IMR-90 (cell line): Measurements from ENCODE around the gene GPI. TPM values are rescaled to one million over a fixed set of nuclear protein-coding genes. Genes with fewer than 3 reads are reported as not detected.

ENCODE experiments used
- ATAC-seq: fragments of 200-7000 bp; cut with Tn5 transposase; 2 replicates; pipeline ENCODE4 v1.9.1; 2020; ENCODE audit warnings: low read depth, mild to moderate bottlenecking, moderate library complexity
- BruUV-seq: library from RNA; stranded (reverse); fragments of 400-500 nt; replicated peaks from 2 replicates; lab custom pipeline; 2021; lab: Mats Ljungman, UMichigan
- CTCF ChIA-PET: fragments of 300-600 bp; formaldehyde crosslinking; extraction: SDS; loops from one replicate; lab custom pipeline; 2021; ENCODE audit warnings: antibody characterized with exemption; lab: Yijun Ruan, JAX
- POLR2A ChIA-PET: fragments of 300-600 bp; sonication (Branson Sonifier 250); formaldehyde crosslinking; loops from one replicate; lab custom pipeline; 2022; ENCODE audit warnings: antibody characterized with exemption; ENCODE audit not compliant: unreplicated experiment; lab: Charles Lee
- DNase-seq: peaks from one replicate; pipeline ENCODE4 v3.0.0; 2013
- H2AFZ ChIP-seq: replicated peaks from 2 replicates; pipeline ENCODE3; 2013; ENCODE audit warnings: low read length, mild to moderate bottlenecking; ENCODE audit not compliant: poor library complexity
- H2AK5ac ChIP-seq: 2 replicates; pipeline ENCODE4 v1.6.1; 2013; ENCODE audit warnings: low read depth, low read length, inconsistent platforms
- H2AK9ac ChIP-seq: replicated peaks from 2 replicates; pipeline ENCODE3; 2013; ENCODE audit warnings: mild to moderate bottlenecking, low read depth, low read length, moderate library complexity; ENCODE audit not compliant: poor library complexity
- H2BK120ac ChIP-seq: 2 replicates; pipeline ENCODE4 v1.6.1; 2013; ENCODE audit warnings: low read depth, low read length, inconsistent platforms
- H2BK15ac ChIP-seq: 3 replicates; pipeline ENCODE4 v1.6.1; 2013; ENCODE audit warnings: low read depth, low read length, inconsistent platforms
- H2BK20ac ChIP-seq: 2 replicates; pipeline ENCODE4 v1.6.1; 2013; ENCODE audit warnings: low read depth, mild to moderate bottlenecking, inconsistent platforms, low read length, moderate library complexity
- H2BK5ac ChIP-seq: 2 replicates; pipeline ENCODE4 v1.6.1; 2013; ENCODE audit warnings: mild to moderate bottlenecking, low read depth, low read length, inconsistent platforms; ENCODE audit not compliant: poor library complexity, severe bottlenecking
- H3K14ac ChIP-seq: replicated peaks from 2 replicates; pipeline ENCODE4 v1.6.1; 2013; ENCODE audit warnings: low read depth, low read length, inconsistent platforms
- H3K18ac ChIP-seq: 2 replicates; pipeline ENCODE4 v1.6.1; 2013; ENCODE audit warnings: low read depth, low read length, control low read depth
- H3K23ac ChIP-seq: 2 replicates; pipeline ENCODE4 v1.6.1; 2013; ENCODE audit warnings: low read depth, low read length, inconsistent platforms
- H3K27ac ChIP-seq: 2 replicates; pipeline ENCODE4 v1.5.1; 2013; ENCODE audit warnings: mild to moderate bottlenecking, control low read depth, low read length; ENCODE audit not compliant: insufficient read depth
- H3K27me3 ChIP-seq: 2 replicates; pipeline ENCODE4 v1.6.1; 2013; ENCODE audit warnings: low read length; ENCODE audit not compliant: control insufficient read depth, insufficient read depth
- H3K36me3 ChIP-seq: 2 replicates; pipeline ENCODE4 v1.6.1; 2013; ENCODE audit warnings: low read length, mixed read lengths; ENCODE audit not compliant: control insufficient read depth, insufficient read depth
- H3K4ac ChIP-seq: 2 replicates; pipeline ENCODE4 v1.6.1; 2013; ENCODE audit warnings: low read depth, low read length, inconsistent platforms
- H3K4me1 ChIP-seq: 2 replicates; pipeline ENCODE4 v1.6.1; 2013; ENCODE audit warnings: low read length, mixed read lengths; ENCODE audit not compliant: control insufficient read depth, insufficient read depth
- H3K4me2 ChIP-seq: 2 replicates; pipeline ENCODE4 v1.6.1; 2013; ENCODE audit warnings: low read depth, mild to moderate bottlenecking, control low read depth, low read length, moderate library complexity
- H3K4me3 ChIP-seq: 2 replicates; pipeline ENCODE4 v1.5.1; 2013; ENCODE audit warnings: low read depth, mild to moderate bottlenecking, control low read depth, low read length, moderate library complexity; ENCODE audit not compliant: insufficient read depth
- H3K56ac ChIP-seq: 2 replicates; pipeline ENCODE4 v1.6.1; 2013; ENCODE audit warnings: low read length, inconsistent platforms; ENCODE audit not compliant: insufficient read depth; ENCODE audit errors: extremely low read depth
- H3K79me1 ChIP-seq, 2 experiments: 2 replicates each; pipeline ENCODE4 v1.6.1; 2013; ENCODE audit warnings: low read length in 2 of 2, inconsistent platforms in 1 of 2, low read depth in 1 of 2
- H3K9ac ChIP-seq: 2 replicates; pipeline ENCODE4 v1.6.1; 2013; ENCODE audit warnings: low read depth, low read length, control low read depth
- H3K9me1 ChIP-seq: 2 replicates; pipeline ENCODE4 v1.6.1; 2013; ENCODE audit warnings: low read length, inconsistent platforms; ENCODE audit not compliant: insufficient read depth
- H3K9me3 ChIP-seq: 2 replicates; pipeline ENCODE4 v1.6.1; 2013; ENCODE audit warnings: low read length; ENCODE audit not compliant: control insufficient read depth, insufficient read depth
- H4K20me1 ChIP-seq: 2 replicates; pipeline ENCODE4 v1.6.1; 2013; ENCODE audit warnings: low read length, inconsistent platforms; ENCODE audit not compliant: insufficient read depth
- H4K5ac ChIP-seq: 2 replicates; pipeline ENCODE4 v1.6.1; 2013; ENCODE audit warnings: mild to moderate bottlenecking, low read depth, low read length, control low read depth
- H4K8ac ChIP-seq, 2 experiments: 2 replicates each; pipeline ENCODE4 v1.6.1; 2013; ENCODE audit warnings: low read depth in 2 of 2, low read length in 2 of 2, control low read depth in 1 of 2, inconsistent platforms in 1 of 2
- H4K91ac ChIP-seq: 2 replicates; pipeline ENCODE4 v1.6.1; 2013; ENCODE audit warnings: low read depth, low read length, inconsistent platforms; ENCODE audit not compliant: insufficient read depth
- BHLHE40 ChIP-seq: fragments of 150-350 bp; IDR thresholded peaks from 2 replicates; pipeline ENCODE4 v1.6.1; 2016; ENCODE audit warnings: mild to moderate bottlenecking, low read depth, low read length
- FOS ChIP-seq: fragments of 150-350 bp; IDR thresholded peaks from 2 replicates; pipeline ENCODE4 v1.6.1; 2016; ENCODE audit warnings: low read depth, low read length
- MAFK ChIP-seq: IDR thresholded peaks from 2 replicates; pipeline ENCODE4 v1.6.1; 2012; ENCODE audit warnings: low read depth, low read length, improper control_type of control experiment
- MXI1 ChIP-seq: IDR thresholded peaks from 2 replicates; pipeline ENCODE4 v1.6.1; 2012; ENCODE audit warnings: low read depth, mild to moderate bottlenecking, low read length, moderate library complexity, borderline replicate concordance
- NFE2L2 ChIP-seq: fragments of 150-350 bp; IDR thresholded peaks from 2 replicates; pipeline ENCODE4 v1.6.1; 2016; ENCODE audit warnings: low read depth, mild to moderate bottlenecking, low read length
- RAD21 ChIP-seq: IDR thresholded peaks from 2 replicates; pipeline ENCODE4 v1.6.1; 2012; ENCODE audit warnings: low read length, improper control_type of control experiment
- RFX5 ChIP-seq: IDR thresholded peaks from 2 replicates; pipeline ENCODE4 v1.8.0; 2012; ENCODE audit warnings: low read depth, mild to moderate bottlenecking, low read length, moderate library complexity
- WGBS, 2 experiments: methylation state at CpG; one replicate each; pipeline versions ENCODE4 v1.1.5 to v1.1.7; 2013; ENCODE audit warnings: missing lambda C conversion rate in 2 of 2; ENCODE audit not compliant: insufficient read length in 1 of 2; ENCODE audit errors: extremely low coverage in 2 of 2; 5-methylcytosine and 5-hydroxymethylcytosine counted together
- dilution Hi-C: fragments of 300-500 bp; cut with HindIII; formaldehyde crosslinking; loops from one replicate; pipeline ENCODE4 v1.14.3; 2018; ENCODE audit warnings: low sequenced_read_pairs; ENCODE audit not compliant: unreplicated experiment
- in situ Hi-C: fragments of 300-500 bp; cut with MboI; formaldehyde crosslinking; loops from 3 replicates; pipeline ENCODE4 v1.14.3; 2019; ENCODE audit warnings: low sequenced_read_pairs, inconsistent platforms, mixed read lengths
- intact Hi-C: fragments of 100-400 bp; cut with micrococcal nuclease; formaldehyde crosslinking; loops from 2 replicates; pipeline ENCODE4 v1.10.0; 2022
- polyA plus RNA-seq, 3 experiments: library from polyadenylated mRNA; depleted of rRNA; stranded (reverse); fragments of >200 nt; gene quantifications; 2 replicates each; pipeline ENCODE4 v1.2.3, GENCODE V29; 2012; ENCODE audit warnings: low replicate concordance in 1 of 3
- total RNA-seq: library from RNA; depleted of rRNA; stranded (reverse); fragments of >200 nt; gene quantifications from 2 replicates; pipeline ENCODE4 v1.2.3, GENCODE V29; 2012
- TF ChIP-seq, protein P1 (sequence below): conservative IDR thresholded peaks from 2 replicates; pipeline ENCODE4 v1.5.1; 2012; ENCODE audit warnings: mild to moderate bottlenecking, low read depth, low read length, improper control_type of control experiment
- TF ChIP-seq, protein P2 (sequence below): fragments of 150-350 bp; IDR thresholded peaks from 2 replicates; pipeline ENCODE4 v1.6.1; 2017; ENCODE audit warnings: mild to moderate bottlenecking, antibody characterized with exemption, low read length, low read depth

GPI gene
- total and polyA plus RNA-seq, 2 of the 4 experiments (the other 2 are of a cell fraction): 147 to 239 TPM

DNA sequence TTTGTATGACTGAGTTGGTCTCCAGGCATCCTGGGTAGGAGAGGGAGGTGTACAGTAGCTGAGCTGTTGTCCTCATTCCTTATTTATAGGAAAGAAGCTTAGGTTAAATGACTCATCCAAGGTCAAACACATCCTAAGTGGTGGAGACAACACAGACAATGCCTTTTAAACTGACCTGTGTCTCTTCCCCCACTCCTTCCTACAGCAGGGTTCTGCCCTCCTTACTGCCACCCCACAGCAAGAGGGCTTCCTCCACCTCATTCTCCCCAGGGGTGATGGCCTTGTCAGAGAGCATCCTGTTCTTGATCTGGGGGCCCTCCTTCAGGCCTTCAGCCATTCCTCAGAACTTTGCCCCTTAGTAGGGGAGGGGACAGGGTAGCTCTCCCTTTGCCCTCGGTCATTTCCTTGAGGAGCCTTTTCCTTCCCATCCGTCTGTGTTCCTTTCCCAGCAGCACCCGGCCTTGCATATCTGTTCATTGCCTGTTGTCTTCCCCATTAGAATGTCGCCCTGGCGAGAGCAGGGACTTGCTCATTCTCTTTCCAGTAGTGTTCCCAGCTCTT, 48.2 kb upstream of the GPI start:
- no peak overlapping the region for H2AFZ ChIP-seq
- H4K8ac ChIP-seq: no peak overlapping the region
- H3K79me1 ChIP-seq: peaks cover 43 to 68% of the 10 kb centered on the region in 2 experiments
- TF ChIP-seq NFE2L2 (no peak), MAFK (no peak), FOS (peak; percentile 27; the same call in 1 of the 2 replicates), RAD21 (no peak), RFX5 (no peak), BHLHE40 (0 out of 2 replicates have a peak, but pooled peaks have one; percentile 7), MXI1 (no peak)
- TF ChIP-seq, protein P1, sequence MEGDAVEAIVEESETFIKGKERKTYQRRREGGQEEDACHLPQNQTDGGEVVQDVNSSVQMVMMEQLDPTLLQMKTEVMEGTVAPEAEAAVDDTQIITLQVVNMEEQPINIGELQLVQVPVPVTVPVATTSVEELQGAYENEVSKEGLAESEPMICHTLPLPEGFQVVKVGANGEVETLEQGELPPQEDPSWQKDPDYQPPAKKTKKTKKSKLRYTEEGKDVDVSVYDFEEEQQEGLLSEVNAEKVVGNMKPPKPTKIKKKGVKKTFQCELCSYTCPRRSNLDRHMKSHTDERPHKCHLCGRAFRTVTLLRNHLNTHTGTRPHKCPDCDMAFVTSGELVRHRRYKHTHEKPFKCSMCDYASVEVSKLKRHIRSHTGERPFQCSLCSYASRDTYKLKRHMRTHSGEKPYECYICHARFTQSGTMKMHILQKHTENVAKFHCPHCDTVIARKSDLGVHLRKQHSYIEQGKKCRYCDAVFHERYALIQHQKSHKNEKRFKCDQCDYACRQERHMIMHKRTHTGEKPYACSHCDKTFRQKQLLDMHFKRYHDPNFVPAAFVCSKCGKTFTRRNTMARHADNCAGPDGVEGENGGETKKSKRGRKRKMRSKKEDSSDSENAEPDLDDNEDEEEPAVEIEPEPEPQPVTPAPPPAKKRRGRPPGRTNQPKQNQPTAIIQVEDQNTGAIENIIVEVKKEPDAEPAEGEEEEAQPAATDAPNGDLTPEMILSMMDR: no peak
- TF ChIP-seq, protein P2, sequence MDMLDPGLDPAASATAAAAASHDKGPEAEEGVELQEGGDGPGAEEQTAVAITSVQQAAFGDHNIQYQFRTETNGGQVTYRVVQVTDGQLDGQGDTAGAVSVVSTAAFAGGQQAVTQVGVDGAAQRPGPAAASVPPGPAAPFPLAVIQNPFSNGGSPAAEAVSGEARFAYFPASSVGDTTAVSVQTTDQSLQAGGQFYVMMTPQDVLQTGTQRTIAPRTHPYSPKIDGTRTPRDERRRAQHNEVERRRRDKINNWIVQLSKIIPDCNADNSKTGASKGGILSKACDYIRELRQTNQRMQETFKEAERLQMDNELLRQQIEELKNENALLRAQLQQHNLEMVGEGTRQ: no peak
- peaks cover 7% of the 10 kb centered on the region; the same call in 1 of the 2 replicates for H3K36me3 ChIP-seq
- no peak overlapping the region for H2AK9ac ChIP-seq
- H2BK120ac ChIP-seq: peak overlapping the region; percentile 20; the same call in 1 of the 2 replicates
- H3K18ac ChIP-seq: no peak overlapping the region
- dilution Hi-C loops (no loop called here), in situ Hi-C loops (no loop called here), intact Hi-C loops (loop anchor here (5.0 kb wide), 1 partner anchor 60 kb away; no protein-coding TSS in a partner anchor)
- H3K56ac ChIP-seq: no peak overlapping the region
- BruUV-seq: no TSS peak
- H2BK20ac ChIP-seq: peak overlapping the region; percentile 12; the same call in 1 of the 2 replicates
- WGBS, 2 experiments: 92% methylated on average over 2 of the region's 5 CpGs; no CpG with 5 or more reads in 1 of the 2 experiments
- H2BK5ac ChIP-seq: no peak overlapping the region
- 0 out of 2 replicates have a peak overlapping the region, but pooled peaks have one; percentile 13 for H3K14ac ChIP-seq
- H3K4ac ChIP-seq: peak overlapping the region; percentile 41
- peaks cover 30% of the 10 kb centered on the region for H3K4me1 ChIP-seq
- H4K91ac ChIP-seq: no peak overlapping the region
- no peak overlapping the region for H3K27ac ChIP-seq
- H4K5ac ChIP-seq: no peak overlapping the region
- H4K20me1 ChIP-seq: peaks cover 43% of the 10 kb centered on the region
- H3K4me2 ChIP-seq: 0 out of 2 replicates have a peak overlapping the region, but pooled peaks have one; percentile 8
- H3K27me3 ChIP-seq: no peaks in the 10 kb centered on the region
- no peak overlapping the region for H2BK15ac ChIP-seq
- peak overlapping the region; percentile 25; the same call in 1 of the 2 replicates for H3K23ac ChIP-seq
- H2AK5ac ChIP-seq: peak overlapping the region; percentile 22; the same call in 1 of the 2 replicates
- ATAC-seq: peak; percentile 71
- H3K9ac ChIP-seq: no peak overlapping the region
- H3K4me3 ChIP-seq: no peak overlapping the region
- ChIA-PET CTCF (no interaction called here), POLR2A (no interaction called here)
- peak; percentile 66 for DNase-seq
- H3K9me3 ChIP-seq: no peaks in the 10 kb centered on the region
- H3K9me1 ChIP-seq: peaks cover 38% of the 10 kb centered on the region
